H9 (cell line): ENCODE measurements around the gene CAND2. TPM values are rescaled to one million over a fixed set of nuclear protein-coding genes. Genes with fewer than 3 reads are reported as not detected.

Experiments used
- DNase-seq: peaks from one replicate; pipeline ENCODE4 v3.0.0-alpha.2; 2017
- H2AFZ ChIP-seq: one replicate; pipeline ENCODE4 v1.6.1; 2013; ENCODE audit warnings: mild to moderate bottlenecking, low read length, control low read depth, moderate library complexity
- H2AK5ac ChIP-seq: 2 replicates; pipeline ENCODE4 v1.6.1; 2013; ENCODE audit warnings: low read length, control low read depth, mixed read lengths; ENCODE audit not compliant: insufficient read length
- H2BK120ac ChIP-seq: one replicate; pipeline ENCODE4 v1.6.1; 2013; ENCODE audit warnings: low read depth, mild to moderate bottlenecking, low read length, control low read depth, inconsistent platforms; ENCODE audit not compliant: poor library complexity, severe bottlenecking
- H2BK12ac ChIP-seq: 2 replicates; pipeline ENCODE4 v1.6.1; 2013; ENCODE audit warnings: low read length, control low read depth, mixed read lengths, low read depth; ENCODE audit not compliant: insufficient read length
- H2BK15ac ChIP-seq: 2 replicates; pipeline ENCODE4 v1.6.1; 2013; ENCODE audit warnings: low read depth, low read length, control low read depth
- H2BK20ac ChIP-seq: one replicate; pipeline ENCODE4 v1.6.1; 2013; ENCODE audit warnings: low read depth, mild to moderate bottlenecking, low read length, control low read depth, inconsistent platforms; ENCODE audit not compliant: poor library complexity, severe bottlenecking
- H2BK5ac ChIP-seq: 2 replicates; pipeline ENCODE4 v1.6.1; 2013; ENCODE audit warnings: low read length, control low read depth, mixed read lengths; ENCODE audit not compliant: insufficient read length
- H3K14ac ChIP-seq: 2 replicates; pipeline ENCODE4 v1.6.1; 2013; ENCODE audit warnings: low read length, control low read depth; ENCODE audit not compliant: insufficient read depth
- H3K18ac ChIP-seq: 2 replicates; pipeline ENCODE4 v1.6.1; 2013; ENCODE audit warnings: low read depth, mild to moderate bottlenecking, mixed read lengths, low read length, control low read depth; ENCODE audit not compliant: insufficient read length
- H3K23ac ChIP-seq: 2 replicates; pipeline ENCODE4 v1.6.1; 2013; ENCODE audit warnings: low read length, control low read depth, mixed read lengths, low read depth; ENCODE audit not compliant: insufficient read length
- H3K23me2 ChIP-seq: 2 replicates; pipeline ENCODE4 v1.6.1; 2013; ENCODE audit warnings: low read depth, mild to moderate bottlenecking, mixed read lengths, low read length, control low read depth; ENCODE audit not compliant: insufficient read length, poor library complexity, severe bottlenecking
- H3K27ac ChIP-seq: 2 replicates; pipeline ENCODE4 v1.5.1; 2013; ENCODE audit warnings: low read length, control low read depth, mixed read lengths, low read depth; ENCODE audit not compliant: insufficient read length
- H3K27me3 ChIP-seq: 2 replicates; pipeline ENCODE4 v1.6.1; 2013; ENCODE audit warnings: low read length, control low read depth, inconsistent platforms; ENCODE audit not compliant: insufficient read depth
- H3K4ac ChIP-seq: 2 replicates; pipeline ENCODE4 v1.6.1; 2013; ENCODE audit warnings: low read depth, mild to moderate bottlenecking, control low read depth, inconsistent platforms, low read length, moderate library complexity
- H3K4me1 ChIP-seq: 2 replicates; pipeline ENCODE4 v1.6.1; 2013; ENCODE audit warnings: low read length, control low read depth, inconsistent platforms; ENCODE audit not compliant: insufficient read depth
- H3K4me2 ChIP-seq: 2 replicates; pipeline ENCODE4 v1.6.1; 2013; ENCODE audit warnings: low read length, control low read depth, mixed read lengths; ENCODE audit not compliant: insufficient read length, insufficient read depth
- H3K56ac ChIP-seq: 2 replicates; pipeline ENCODE4 v1.6.1; 2013; ENCODE audit warnings: low read depth, mild to moderate bottlenecking, mixed read lengths, low read length, control low read depth; ENCODE audit not compliant: insufficient read length
- H3K79me1 ChIP-seq: 2 replicates; pipeline ENCODE4 v1.6.1; 2013; ENCODE audit warnings: low read depth, mild to moderate bottlenecking, moderate library complexity, low read length, control low read depth, inconsistent platforms; ENCODE audit not compliant: insufficient read depth, poor library complexity, severe bottlenecking
- H3K79me2 ChIP-seq: 2 replicates; pipeline ENCODE4 v1.6.1; 2013; ENCODE audit warnings: low read length, control low read depth, inconsistent platforms; ENCODE audit not compliant: insufficient read depth
- H3K9ac ChIP-seq: 2 replicates; pipeline ENCODE4 v1.6.1; 2013; ENCODE audit warnings: low read length, control low read depth, mixed read lengths; ENCODE audit not compliant: insufficient read length; ENCODE audit errors: extremely low read depth
- H3K9me3 ChIP-seq: one replicate; pipeline ENCODE4 v1.6.1; 2013; ENCODE audit warnings: low read depth, low read length, inconsistent platforms; ENCODE audit not compliant: control insufficient read depth
- H3T11ph ChIP-seq: one replicate; pipeline ENCODE4 v1.6.1; 2013; ENCODE audit warnings: mild to moderate bottlenecking, low read length, control low read depth, inconsistent platforms
- H4K20me1 ChIP-seq: one replicate; pipeline ENCODE4 v1.6.1; 2013; ENCODE audit not compliant: control insufficient read depth, insufficient read length, insufficient read depth
- H4K5ac ChIP-seq: 2 replicates; pipeline ENCODE4 v1.6.1; 2013; ENCODE audit warnings: low read depth, mild to moderate bottlenecking, mixed read lengths, low read length, control low read depth; ENCODE audit not compliant: insufficient read length
- H4K8ac ChIP-seq: replicated peaks from 2 replicates; pipeline ENCODE4 v1.6.1; 2013; ENCODE audit warnings: low read length, control low read depth, mixed read lengths, low read depth; ENCODE audit not compliant: insufficient read length
- H4K91ac ChIP-seq: 2 replicates; pipeline ENCODE4 v1.6.1; 2013; ENCODE audit warnings: low read depth, mild to moderate bottlenecking, moderate library complexity, mixed read lengths, low read length, control low read depth; ENCODE audit not compliant: insufficient read length
- H3K27ac Mint-ChIP-seq, 3 experiments: 2 replicates in 2 of 3; 3 replicates in 1 of 3; pipeline ENCODE4 v1.8.0; 2020 to 2021; ENCODE audit warnings: mixed read lengths in 3 of 3, mild to moderate bottlenecking in 1 of 3, moderate library complexity in 1 of 3
- H3K27me3 Mint-ChIP-seq: 2 replicates; pipeline ENCODE4 v1.8.0; 2021; ENCODE audit warnings: low read depth, mild to moderate bottlenecking, moderate library complexity, mixed read lengths
- H3K36me3 Mint-ChIP-seq, 3 experiments: 2 replicates in 2 of 3; 3 replicates in 1 of 3; pipeline ENCODE4 v1.8.0; 2020 to 2021; ENCODE audit warnings: low read depth in 3 of 3, mixed read lengths in 3 of 3; ENCODE audit not compliant: insufficient read depth in 1 of 3
- H3K4me1 Mint-ChIP-seq, 2 experiments: 2 replicates each; pipeline ENCODE4 v1.8.0; 2020; ENCODE audit warnings: mixed read lengths in 2 of 2
- H3K4me3 Mint-ChIP-seq, 2 experiments: 2 replicates in 1 of 2; 3 replicates in 1 of 2; pipeline ENCODE4 v1.8.0; 2020 to 2021; ENCODE audit warnings: mild to moderate bottlenecking in 2 of 2, mixed read lengths in 2 of 2, moderate library complexity in 1 of 2
- H3K9me3 Mint-ChIP-seq, 2 experiments: 2 replicates in 1 of 2; 3 replicates in 1 of 2; pipeline ENCODE4 v1.8.0; 2020; ENCODE audit warnings: mild to moderate bottlenecking in 2 of 2, mixed read lengths in 2 of 2, moderate library complexity in 1 of 2
- WGBS: extraction: QIAGEN DNeasy Blood & Tissue Kit; methylation state at CpG from one replicate; pipeline ENCODE4 v1.1.7; 2013; ENCODE audit warnings: missing lambda C conversion rate, low lambda C conversion rate, mixed read lengths; ENCODE audit not compliant: insufficient read length; ENCODE audit errors: extremely low coverage; 5-methylcytosine and 5-hydroxymethylcytosine counted together
- total RNA-seq: library from RNA; stranded (reverse); gene quantifications from 2 replicates; pipeline ENCODE4 v1.2.1, GENCODE V29; 2021
- TF ChIP-seq, protein P1 (sequence below): fragments of 200-600 bp; sonication (generic); conservative IDR thresholded peaks from 3 replicates; pipeline ENCODE4 v1.8.0; 2021; ENCODE audit warnings: antibody characterized with exemption, mild to moderate bottlenecking

Gene CAND2
- total RNA-seq, 1 experiment from 2014 or later: 10.7 TPM

DNA sequence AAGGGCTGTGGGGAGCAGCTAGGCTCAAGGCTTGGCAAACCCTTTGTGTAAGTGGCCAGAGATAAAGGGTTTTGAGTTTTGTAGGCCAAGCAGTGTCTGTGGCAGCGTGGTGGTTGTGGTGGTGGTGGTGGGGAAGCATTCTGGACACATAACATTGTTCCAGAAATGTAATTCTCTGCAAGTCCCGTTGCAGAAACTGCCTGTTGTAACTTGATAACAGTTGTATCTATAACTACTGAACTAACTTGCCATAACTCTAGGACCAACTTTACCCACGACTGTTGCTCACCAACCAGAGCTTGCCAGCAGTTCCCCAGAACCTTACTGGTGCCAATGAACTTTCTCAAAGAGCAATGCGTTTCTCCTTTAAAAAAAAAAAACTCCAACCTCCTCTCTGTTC, 19.3 kb upstream of the CAND2 start:
- H3K9me3 ChIP-seq: no peaks in the 10 kb centered on the region
- no CpG with 5 or more reads among the region's 4 CpGs for WGBS
- H2BK12ac ChIP-seq: no peak overlapping the region
- H3K23ac ChIP-seq: no peak overlapping the region
- no peak overlapping the region for H3K14ac ChIP-seq
- no peak overlapping the region for H3K27ac ChIP-seq
- H2BK120ac ChIP-seq: no peak overlapping the region
- H4K91ac ChIP-seq: no peak overlapping the region
- H3K4me1 Mint-ChIP-seq: peaks cover 4 to 5% of the 10 kb centered on the region in 2 experiments
- no peak overlapping the region for H2BK5ac ChIP-seq
- no peak overlapping the region for H3K56ac ChIP-seq
- no peak overlapping the region for H3K18ac ChIP-seq
- no peak overlapping the region for H4K8ac ChIP-seq
- no peaks in the 10 kb centered on the region for H3K79me2 ChIP-seq
- TF ChIP-seq, protein P1, sequence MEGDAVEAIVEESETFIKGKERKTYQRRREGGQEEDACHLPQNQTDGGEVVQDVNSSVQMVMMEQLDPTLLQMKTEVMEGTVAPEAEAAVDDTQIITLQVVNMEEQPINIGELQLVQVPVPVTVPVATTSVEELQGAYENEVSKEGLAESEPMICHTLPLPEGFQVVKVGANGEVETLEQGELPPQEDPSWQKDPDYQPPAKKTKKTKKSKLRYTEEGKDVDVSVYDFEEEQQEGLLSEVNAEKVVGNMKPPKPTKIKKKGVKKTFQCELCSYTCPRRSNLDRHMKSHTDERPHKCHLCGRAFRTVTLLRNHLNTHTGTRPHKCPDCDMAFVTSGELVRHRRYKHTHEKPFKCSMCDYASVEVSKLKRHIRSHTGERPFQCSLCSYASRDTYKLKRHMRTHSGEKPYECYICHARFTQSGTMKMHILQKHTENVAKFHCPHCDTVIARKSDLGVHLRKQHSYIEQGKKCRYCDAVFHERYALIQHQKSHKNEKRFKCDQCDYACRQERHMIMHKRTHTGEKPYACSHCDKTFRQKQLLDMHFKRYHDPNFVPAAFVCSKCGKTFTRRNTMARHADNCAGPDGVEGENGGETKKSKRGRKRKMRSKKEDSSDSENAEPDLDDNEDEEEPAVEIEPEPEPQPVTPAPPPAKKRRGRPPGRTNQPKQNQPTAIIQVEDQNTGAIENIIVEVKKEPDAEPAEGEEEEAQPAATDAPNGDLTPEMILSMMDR: no peak
- no peak overlapping the region for H2BK15ac ChIP-seq
- no peaks in the 10 kb centered on the region for H3K23me2 ChIP-seq
- H3K27me3 Mint-ChIP-seq: peaks cover 13% of the 10 kb centered on the region; the same call in 1 of the 2 replicates
- H3K36me3 Mint-ChIP-seq: no peaks in the 10 kb centered on the region; a peak in 1 of 7 replicates
- H2BK20ac ChIP-seq: no peak overlapping the region
- no peaks in the 10 kb centered on the region for H3K4me1 ChIP-seq
- H3K4me2 ChIP-seq: no peak overlapping the region
- no peaks in the 10 kb centered on the region; the same call in 1 of the 2 replicates for H3K27me3 ChIP-seq
- H3K9me3 Mint-ChIP-seq: peaks cover 0 to 3% of the 10 kb centered on the region in 2 experiments; a peak in 2 of 5 replicates
- H4K5ac ChIP-seq: no peak overlapping the region
- H2AFZ ChIP-seq: no peak overlapping the region
- H2AK5ac ChIP-seq: no peak overlapping the region
- DNase-seq: no peak
- H3K27ac Mint-ChIP-seq: no peak overlapping the region
- no peak overlapping the region for H3K4me3 Mint-ChIP-seq
- H4K20me1 ChIP-seq: no peaks in the 10 kb centered on the region
- no peak overlapping the region for H3T11ph ChIP-seq
- H3K79me1 ChIP-seq: no peaks in the 10 kb centered on the region
- no peak overlapping the region for H3K4ac ChIP-seq
- no peak overlapping the region for H3K9ac ChIP-seq
